ENCODE results near the gene NOX3. TPM values are rescaled to one million over a fixed set of nuclear protein-coding genes. Genes with fewer than 3 reads are reported as not detected.

NOX3 gene
- total and polyA plus RNA-seq, 10 of the 15 experiments (the other 5 are each of a cell fraction or from before 2014, with no cell fraction given): not detected

- no peak for TF ChIP-seq RELB (IDR thresholded peaks at IDR 0.05; ENCODE audit: low read depth)
- TF ChIP-seq CUX1 (IDR thresholded peaks at IDR 0.05; ENCODE audit: insufficient replicate concordance, low read depth, low read length): no peak
- TF ChIP-seq ZBTB33 (IDR thresholded peaks at IDR 0.05): no peak
- no peak for TF ChIP-seq SIN3A (IDR thresholded peaks at IDR 0.05; ENCODE audit: low read depth, low read length)
- TF ChIP-seq NR2F1 (conservative IDR thresholded peaks at IDR 0.05): no peak
These were observed 31.9 kb upstream of the NOX3 start (continued) for GRCh38 chr6:155487371-155488130.
